HG03457 (cell line): ENCODE measurements around the gene HIVEP3.

Experiments
- ATAC-seq: cut with Tn5 transposase; IDR thresholded peaks from one replicate; pipeline ENCODE4 v1.9.1; 2021; ENCODE audit warnings: moderate number of reproducible peaks; ENCODE audit not compliant: unreplicated experiment

The HIVEP3 gene

GRCh38 chr1:41673806-41674205 is 244.9 kb downstream of the HIVEP3 start:
- no peak for ATAC-seq

- ATAC-seq, result no peak
Measured at GRCh38 chr1:41673378-41673777, 245.3 kb downstream of the HIVEP3 start.

- ATAC-seq, result no peak
Measured at GRCh38 chr1:41672641-41673361, 245.9 kb downstream of the HIVEP3 start.

- no peak for ATAC-seq
Measured at GRCh38 chr1:41672173-41672572, 246.5 kb downstream of the HIVEP3 start.

- ATAC-seq, result no peak
Measured at GRCh38 chr1:41671116-41671755, 247.5 kb downstream of the HIVEP3 start.

- no peak for ATAC-seq
Measured at GRCh38 chr1:41670217-41670957, 248.3 kb downstream of the HIVEP3 start.

- ATAC-seq, result no peak
Measured at GRCh38 chr1:41668967-41669366, 249.8 kb downstream of the HIVEP3 start.

GRCh38 chr1:41668054-41668660 is 250.6 kb downstream of the HIVEP3 start:
- no peak for ATAC-seq

- no peak for ATAC-seq
Measured at GRCh38 chr1:41666981-41667631, 251.6 kb downstream of the HIVEP3 start.

- no peak for ATAC-seq
Measured at GRCh38 chr1:41665962-41666917, 252.5 kb downstream of the HIVEP3 start.

GRCh38 chr1:41664861-41665640 is 253.7 kb downstream of the HIVEP3 start:
- ATAC-seq, result no peak

- ATAC-seq, result no peak
Measured at GRCh38 chr1:41663671-41664400, 254.9 kb downstream of the HIVEP3 start.

- ATAC-seq, result no peak
Measured at GRCh38 chr1:41662765-41663437, 255.8 kb downstream of the HIVEP3 start.

- no peak for ATAC-seq
Measured at GRCh38 chr1:41662061-41662764, 256.5 kb downstream of the HIVEP3 start.

GRCh38 chr1:41661428-41662060 is 257.2 kb downstream of the HIVEP3 start:
- no peak for ATAC-seq

- ATAC-seq, result no peak
Measured at GRCh38 chr1:41660570-41661427, 257.9 kb downstream of the HIVEP3 start.
